ENCODE results near the gene PRDX2. TPM values are rescaled to one million over a fixed set of nuclear protein-coding genes. Genes with fewer than 3 reads are reported as not detected.
"Not testable (repeated sequence)": the region's sequence is repeated elsewhere in the genome, so short reads cannot be mapped to it uniquely, and the experiment has no call there.

Gene PRDX2
- total RNA-seq, 8 experiments from 2014 or later = 293 to 612 (median 357) TPM

DNA sequence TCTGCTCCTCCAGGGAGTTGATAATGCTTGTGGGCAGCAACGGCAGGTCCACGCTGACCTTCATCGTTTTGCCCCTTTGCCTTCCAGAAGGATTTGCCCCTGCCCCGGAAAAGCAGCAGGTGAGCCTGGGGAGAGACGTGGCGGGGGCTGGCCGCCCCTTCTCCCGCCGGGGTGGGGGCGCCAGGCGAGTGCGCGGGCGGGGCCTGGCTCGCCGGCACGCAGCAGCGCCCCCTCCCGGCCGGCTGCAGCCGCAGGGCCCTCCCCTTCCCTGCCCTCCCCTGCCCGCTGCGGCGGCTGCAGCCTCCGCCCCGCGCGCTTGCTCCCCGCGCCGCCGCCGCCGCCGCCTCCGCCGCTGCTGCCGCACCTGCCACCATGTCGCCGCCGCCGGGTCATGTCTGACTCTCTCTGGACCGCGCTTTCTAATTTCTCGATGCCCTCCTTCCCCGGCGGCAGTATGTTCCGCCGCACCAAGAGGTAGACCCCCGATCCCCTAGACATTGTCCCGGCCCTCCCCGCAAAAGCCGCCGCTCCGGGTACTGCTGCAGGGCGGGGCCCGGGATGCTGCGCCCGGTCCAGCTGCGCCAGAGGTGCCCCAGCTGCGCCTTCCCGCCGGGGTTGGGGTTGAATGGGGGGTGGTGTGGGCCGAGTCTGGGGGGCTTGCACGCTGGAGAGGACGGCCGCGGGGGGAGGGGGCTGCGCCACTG is 36.7 kb upstream of the PRDX2 start, which contains the start of gene MAST1:
Gene MAST1, plus strand, starts transcription at position 334 of the 704 bp plus-strand sequence. Its CDS starts 58 bp downstream, at position 392.
- Histone ChIP-seq H3K27ac (peak within 1 kb of the TSS; percentile 71 to 94), H3K4me1 (replicated peaks in 1 of 2) (peaks cover 22 to 24% of the 10 kb centered on the region in 2 donors), H3K4me3 (peak within 1 kb of the TSS; percentile 44 to 92 (median 67))
- WGBS, 10 experiments = no CpG with 5 or more reads among the region's 69 CpGs
- peak; percentile 49 to 73 (median 58) for ATAC-seq (replicated peaks in 6 of 8)
- in situ Hi-C loops (cut with MboI; ENCODE audit: low pct_unique_long_range_greater_than_20kb in 2 of 9, low sequenced_read_pairs in 9 of 9, unreplicated experiment in 9 of 9) = no loop called here

DNA sequence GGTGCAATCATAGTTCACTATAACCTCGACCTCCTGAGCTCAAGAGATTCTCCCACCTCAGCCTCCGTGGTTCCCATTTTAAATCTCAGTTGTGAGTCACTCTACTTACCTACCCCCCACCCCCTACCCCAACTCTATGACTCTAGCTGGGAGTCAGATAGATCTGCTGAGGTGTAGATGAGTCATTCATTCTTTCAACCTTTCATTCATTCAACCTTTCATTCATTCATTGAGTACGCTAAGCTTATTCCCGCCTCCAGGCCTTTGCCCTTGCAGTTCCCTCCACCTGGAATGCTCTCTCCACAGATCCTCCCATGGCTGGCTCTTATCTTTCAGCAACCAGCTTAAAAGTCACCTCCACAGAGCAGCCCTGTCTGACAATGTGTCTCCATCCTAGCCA is 35.6 kb upstream of the PRDX2 start:
- H3K4me3 ChIP-seq = no peak overlapping the region
- H3K4me1 ChIP-seq (replicated peaks in 1 of 2) = peaks cover 22 to 28% of the 10 kb centered on the region in 2 donors
- H3K27ac ChIP-seq = no peak overlapping the region
- ATAC-seq (replicated peaks in 6 of 8) = no peak
- in situ Hi-C loops (cut with MboI; ENCODE audit: low pct_unique_long_range_greater_than_20kb in 2 of 9, low sequenced_read_pairs in 9 of 9, unreplicated experiment in 9 of 9) = no loop called here
- 55 to 94% (median 77%) methylated on average over 1 to 4 of the region's 4 CpGs; no CpG with 5 or more reads in 1 of the 10 experiments for WGBS, 10 experiments

DNA sequence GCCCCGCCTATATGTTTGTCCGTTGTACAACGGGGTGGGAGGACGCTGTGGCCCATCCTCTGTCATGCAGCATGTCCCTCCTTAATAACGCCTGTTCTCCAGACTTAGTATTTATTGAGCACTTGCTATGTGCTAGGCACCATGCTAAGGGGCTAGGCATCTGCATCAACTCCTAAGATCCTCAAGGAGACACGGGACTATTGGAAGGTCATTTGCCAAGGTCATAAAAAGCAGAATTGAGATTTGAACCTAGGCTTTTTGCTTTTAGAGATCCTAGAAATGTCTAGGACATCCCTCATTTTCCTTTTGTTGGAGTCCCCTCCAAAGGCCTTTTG is 34.9 kb upstream of the PRDX2 start:
- no peak for ATAC-seq (replicated peaks in 6 of 8)
- 0 to 60% (median 9%) methylated on average over 1 to 6 of the region's 6 CpGs; no CpG with 5 or more reads in 5 of the 10 experiments for WGBS, 10 experiments
- no peak overlapping the region for H3K4me3 ChIP-seq
- peaks cover 14 to 21% of the 10 kb centered on the region in 2 donors for H3K4me1 ChIP-seq (replicated peaks in 1 of 2)
- H3K27ac ChIP-seq = no peak overlapping the region
- in situ Hi-C loops (cut with MboI; ENCODE audit: low pct_unique_long_range_greater_than_20kb in 2 of 9, low sequenced_read_pairs in 9 of 9, unreplicated experiment in 9 of 9) = no loop called here

DNA sequence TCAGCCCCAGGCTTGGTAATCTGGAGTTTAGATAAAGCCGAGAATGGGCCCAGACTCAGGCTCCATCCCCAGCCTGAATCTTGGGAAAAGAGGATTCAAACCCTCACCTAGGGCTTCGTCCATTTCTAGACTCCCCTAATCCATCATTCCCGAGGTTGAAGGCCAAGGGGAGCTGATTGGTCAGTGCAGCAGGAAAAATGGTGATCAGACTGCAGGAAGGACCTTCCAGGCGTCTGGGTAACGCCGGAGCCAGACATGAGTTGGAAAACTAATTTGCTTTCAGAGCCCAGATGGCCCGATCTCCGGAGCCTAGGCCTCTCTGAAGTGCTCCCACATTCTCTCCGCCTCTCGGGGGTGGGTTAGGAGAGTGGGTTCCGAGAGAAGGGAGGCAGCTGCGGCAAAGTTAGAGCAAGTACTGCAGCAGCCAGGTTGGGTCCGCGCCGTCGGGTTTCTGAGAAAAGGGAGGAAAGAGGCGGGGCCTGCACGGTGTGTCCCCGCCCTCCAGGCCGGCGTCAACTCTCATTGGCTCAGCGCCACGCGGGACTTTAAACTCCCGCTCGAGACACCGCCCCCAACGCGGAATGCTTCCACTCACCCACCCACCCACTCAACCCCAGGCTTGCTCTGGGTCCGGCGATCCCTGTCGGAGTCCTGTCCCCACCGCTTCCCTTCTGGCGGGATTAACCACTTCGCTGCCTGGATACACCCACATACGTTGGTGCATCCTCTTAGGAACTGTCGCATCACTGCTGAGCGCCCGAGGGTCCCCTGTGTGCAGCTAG is 33.6 kb upstream of the PRDX2 start:
- H3K4me3 ChIP-seq = peak overlapping the region in 3 of 5 donors; percentile 71 to 85 (median 75)
- H3K4me1 ChIP-seq (replicated peaks in 1 of 2) = peaks cover 10 to 17% of the 10 kb centered on the region in 2 donors
- no peak overlapping the region for H3K27ac ChIP-seq
- in situ Hi-C loops (cut with MboI; ENCODE audit: low pct_unique_long_range_greater_than_20kb in 2 of 9, low sequenced_read_pairs in 9 of 9, unreplicated experiment in 9 of 9) = no loop called here
- 0 to 30% (median 2%) methylated on average over 1 to 15 of the region's 39 CpGs; no CpG with 5 or more reads in 3 of the 10 experiments for WGBS, 10 experiments
- peak in 2 of 8 experiments; percentile 5 to 6 for ATAC-seq (replicated peaks in 6 of 8)

DNA sequence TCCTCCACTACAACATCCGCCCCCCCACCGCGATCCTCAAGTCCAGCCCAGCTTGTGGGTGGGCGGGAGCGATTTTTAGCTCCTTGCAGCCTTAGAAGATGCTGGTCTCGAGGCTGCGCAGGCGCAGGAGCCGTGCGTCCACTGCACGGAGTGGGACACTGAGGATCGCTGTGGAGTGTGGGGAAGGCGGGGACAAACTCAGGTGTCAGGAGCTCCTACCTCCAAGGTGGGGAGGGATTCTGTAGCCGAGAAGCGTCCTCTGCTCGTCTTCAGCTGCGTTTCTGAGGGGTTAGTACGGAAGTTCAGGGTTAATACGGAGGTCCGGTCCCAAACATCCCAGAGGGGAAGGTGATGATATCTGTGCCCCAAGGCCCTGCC is 33.0 kb upstream of the PRDX2 start, which contains the start of gene RTBDN:
Gene RTBDN, minus strand, starts transcription at position 14 of the 378 bp plus-strand sequence. CDS start 4,600 bp downstream, outside the sequence.
- WGBS, 10 experiments = 3 to 19% (median 17%) methylated on average over 6 to 7 of the region's 20 CpGs; no CpG with 5 or more reads in 7 of the 10 experiments

DNA sequence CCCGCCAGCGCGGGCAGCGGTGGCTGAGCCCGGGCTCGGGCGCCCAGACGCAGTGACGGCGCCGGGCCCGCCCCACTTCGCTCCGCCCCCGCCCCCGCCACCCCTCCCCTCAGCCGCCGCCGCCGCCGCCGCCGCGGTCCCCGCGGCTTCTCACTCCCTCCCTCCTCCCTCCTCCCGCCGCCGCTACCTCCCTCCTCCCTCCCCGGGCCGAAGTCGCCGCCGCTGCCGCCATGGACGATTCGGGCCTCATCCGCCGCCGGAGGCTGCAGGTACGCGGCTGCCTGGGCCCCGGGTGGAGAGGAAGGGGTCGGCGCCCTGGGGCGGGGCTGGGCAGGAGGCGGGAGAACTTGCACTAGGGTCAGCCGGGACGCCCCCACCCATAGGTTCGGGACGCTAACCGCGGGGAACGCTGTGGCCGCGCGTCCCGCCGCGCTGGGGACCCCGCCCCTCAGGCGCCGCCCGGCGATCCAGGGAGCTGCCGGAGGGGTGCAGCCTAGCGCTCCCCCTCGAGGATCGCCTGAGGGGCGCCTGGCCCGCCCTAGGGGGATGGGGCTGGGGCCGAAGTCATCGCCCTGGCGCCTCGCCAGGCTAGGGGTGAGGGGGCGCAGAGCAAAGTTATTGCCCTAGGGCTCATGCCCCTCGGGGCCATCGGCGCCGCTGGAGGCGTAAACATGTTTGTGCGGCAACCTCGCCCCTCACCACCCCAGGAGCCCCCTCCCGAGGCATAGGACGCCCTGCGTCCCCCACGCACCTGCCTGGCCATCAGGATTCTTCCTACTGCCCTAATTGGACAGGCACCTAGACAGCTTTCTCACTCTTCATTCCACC is 32.4 kb upstream of the PRDX2 start:
- in situ Hi-C loops (cut with MboI; ENCODE audit: low pct_unique_long_range_greater_than_20kb in 2 of 9, low sequenced_read_pairs in 9 of 9, unreplicated experiment in 9 of 9) = no loop called here
- WGBS, 10 experiments = no CpG with 5 or more reads among the region's 87 CpGs
- Histone ChIP-seq H3K4me1 (replicated peaks in 1 of 2) (peaks cover 0 to 11% of the 10 kb centered on the region in 2 donors), H3K27ac (peak overlapping the region; percentile 51 to 82), H3K4me3 (peak overlapping the region; percentile 71 to 85 (median 75))
- peak in 7 of 8 experiments; percentile 6 to 55 (median 44) for ATAC-seq (replicated peaks in 6 of 8)

More for the DNA sequence above, 33.0 kb upstream of the PRDX2 start, which contains the start of gene RTBDN:
- Histone ChIP-seq H3K4me3 (peak within 1 kb of the TSS; percentile 71 to 85 (median 75)), H3K4me1 (replicated peaks in 1 of 2) (peaks cover 4 to 11% of the 10 kb centered on the region in 2 donors), H3K27ac (peak within 1 kb of the TSS; percentile 51 to 82)
- in situ Hi-C loops (cut with MboI; ENCODE audit: low pct_unique_long_range_greater_than_20kb in 2 of 9, low sequenced_read_pairs in 9 of 9, unreplicated experiment in 9 of 9) = no loop called here
- ATAC-seq (replicated peaks in 6 of 8) = no peak

DNA sequence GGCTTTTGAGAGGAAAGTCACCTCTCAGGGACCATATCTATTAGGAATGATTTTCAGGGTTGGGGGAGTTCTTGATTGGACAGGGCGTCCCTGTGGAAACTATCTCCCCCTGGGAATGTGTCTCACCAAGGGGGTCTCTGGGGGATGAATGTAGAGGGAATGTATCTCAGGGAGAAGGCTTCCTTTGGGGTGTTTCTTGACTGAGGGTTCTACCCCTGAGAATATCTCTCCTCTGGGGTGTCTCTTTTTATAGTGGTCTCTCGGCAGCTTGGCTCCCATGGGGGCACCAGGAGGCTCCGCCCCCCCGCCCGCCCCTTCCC is 31.8 kb upstream of the PRDX2 start:
- peak overlapping the region; percentile 71 to 85 (median 75) for H3K4me3 ChIP-seq
- peak in 1 of 8 experiments; percentile 1 for ATAC-seq (replicated peaks in 6 of 8)
- H3K4me1 ChIP-seq (replicated peaks in 1 of 2) = peaks cover 2 to 14% of the 10 kb centered on the region in 2 donors
- peak overlapping the region in 1 of 2 donors; percentile 9 for H3K27ac ChIP-seq
- 0% methylated on average over 1 of the region's 5 CpGs; no CpG with 5 or more reads in 9 of the 10 experiments for WGBS, 10 experiments
- in situ Hi-C loops (cut with MboI; ENCODE audit: low pct_unique_long_range_greater_than_20kb in 2 of 9, low sequenced_read_pairs in 9 of 9, unreplicated experiment in 9 of 9) = no loop called here

DNA sequence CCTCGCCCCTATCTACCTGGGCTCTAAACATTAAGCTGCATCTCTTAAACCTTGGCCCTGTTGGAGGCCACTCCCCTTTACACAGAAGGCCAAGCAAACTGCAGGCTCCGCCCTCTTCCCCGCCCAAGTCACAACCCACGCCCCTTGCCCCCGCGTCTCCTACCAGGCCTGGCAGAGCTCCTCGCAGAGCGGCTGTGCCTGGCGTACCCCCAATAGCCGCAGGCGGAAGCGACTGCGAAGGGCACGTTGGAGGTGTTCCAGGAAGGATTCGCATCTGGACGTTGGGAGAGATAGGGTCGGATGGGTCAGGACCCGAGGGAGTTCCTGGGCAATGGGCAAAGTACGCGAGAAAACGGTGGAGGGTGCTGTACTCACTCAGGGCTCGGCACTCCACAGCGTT is 26.9 kb upstream of the PRDX2 start:
- peak in 5 of 8 experiments; percentile 17 to 74 (median 28) for ATAC-seq (replicated peaks in 6 of 8)
- peaks cover 4 to 13% of the 10 kb centered on the region in 2 donors for H3K4me1 ChIP-seq (replicated peaks in 1 of 2)
- no peak overlapping the region for H3K4me3 ChIP-seq
- 0 to 40% (median 4%) methylated on average over 1 to 14 of the region's 23 CpGs; no CpG with 5 or more reads in 3 of the 10 experiments for WGBS, 10 experiments
- H3K27ac ChIP-seq = no peak overlapping the region
- in situ Hi-C loops (cut with MboI; ENCODE audit: low pct_unique_long_range_greater_than_20kb in 2 of 9, low sequenced_read_pairs in 9 of 9, unreplicated experiment in 9 of 9) = no loop called here

DNA sequence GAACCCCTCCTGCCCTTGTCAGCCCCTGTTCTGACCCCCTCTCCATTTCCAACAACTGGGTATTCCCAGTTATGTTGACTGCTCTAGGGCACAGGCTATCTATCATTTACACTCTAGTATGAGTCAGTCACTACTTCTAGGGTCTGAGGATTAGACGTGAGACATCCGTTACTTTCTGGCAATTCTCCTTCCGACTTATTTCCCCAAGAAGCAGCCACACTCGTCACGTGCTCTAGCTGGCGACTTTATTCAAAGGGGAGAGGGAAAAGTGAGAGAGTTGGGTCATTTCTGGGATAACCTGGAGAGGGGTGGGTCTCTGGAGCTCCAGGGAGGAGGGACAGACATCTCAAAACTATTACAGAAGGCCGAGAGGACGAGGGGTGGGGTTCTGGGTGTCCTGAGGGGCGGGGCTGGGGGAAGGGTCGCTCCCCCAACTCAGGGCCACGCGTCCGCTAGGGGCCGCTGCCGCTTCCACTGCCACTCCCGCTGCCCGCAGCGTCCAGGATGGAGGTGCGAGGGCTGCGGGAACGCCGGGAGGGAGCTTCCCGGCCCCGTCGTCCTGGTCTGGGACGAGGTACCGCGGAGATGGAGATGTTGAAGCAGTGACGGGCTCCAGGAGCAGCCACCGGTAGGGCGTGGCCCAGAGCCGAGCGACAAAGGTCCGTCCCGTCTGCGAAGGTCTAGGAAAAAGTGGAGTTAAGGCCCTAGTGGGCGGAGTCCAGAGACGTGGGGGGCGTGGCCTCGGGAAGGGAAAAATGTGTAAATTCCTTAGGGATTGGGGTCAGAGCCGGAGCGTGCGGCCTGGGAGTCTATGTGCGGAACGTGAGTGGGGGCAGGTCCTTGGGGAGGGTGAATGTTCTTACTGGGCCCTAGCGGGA is 23.9 kb upstream of the PRDX2 start:
- H3K4me1 ChIP-seq (replicated peaks in 1 of 2) = peaks cover 4 to 7% of the 10 kb centered on the region in 2 donors
- H3K4me3 ChIP-seq = peak overlapping the region in 1 of 5 donors; percentile 6
- in situ Hi-C loops (cut with MboI; ENCODE audit: low pct_unique_long_range_greater_than_20kb in 2 of 9, low sequenced_read_pairs in 9 of 9, unreplicated experiment in 9 of 9) = no loop called here
- WGBS, 10 experiments = 16 to 60% (median 26%) methylated on average over 1 to 13 of the region's 46 CpGs; no CpG with 5 or more reads in 4 of the 10 experiments
- ATAC-seq (replicated peaks in 6 of 8) = peak; percentile 26 to 84 (median 52)
- H3K27ac ChIP-seq = no peak overlapping the region

DNA sequence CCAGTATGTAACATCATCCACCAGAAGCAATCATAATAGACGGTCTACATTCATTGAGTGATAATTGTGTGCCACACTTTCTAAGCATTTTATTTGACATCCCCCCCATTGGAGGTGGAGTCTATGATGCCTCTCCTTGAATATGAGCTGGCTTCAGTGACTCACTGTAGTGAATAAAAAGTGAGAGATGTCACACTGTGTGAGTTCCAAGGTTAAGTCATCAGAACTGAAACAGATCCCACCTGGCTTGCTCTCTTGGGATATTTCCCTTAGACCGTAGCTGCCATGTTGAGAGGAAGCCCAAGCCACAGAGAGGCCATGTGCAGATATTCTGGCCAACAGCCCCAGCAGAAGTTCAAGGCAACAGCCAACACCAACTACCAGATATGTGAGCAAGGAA is 20.2 kb upstream of the PRDX2 start:
- WGBS, 10 experiments = 60 to 100% (median 93%) methylated on average over 1 to 2 of the region's 2 CpGs; no CpG with 5 or more reads in 2 of the 10 experiments
- in situ Hi-C loops (cut with MboI; ENCODE audit: low pct_unique_long_range_greater_than_20kb in 2 of 9, low sequenced_read_pairs in 9 of 9, unreplicated experiment in 9 of 9) = no loop called here
- ATAC-seq (replicated peaks in 6 of 8) = no peak

DNA sequence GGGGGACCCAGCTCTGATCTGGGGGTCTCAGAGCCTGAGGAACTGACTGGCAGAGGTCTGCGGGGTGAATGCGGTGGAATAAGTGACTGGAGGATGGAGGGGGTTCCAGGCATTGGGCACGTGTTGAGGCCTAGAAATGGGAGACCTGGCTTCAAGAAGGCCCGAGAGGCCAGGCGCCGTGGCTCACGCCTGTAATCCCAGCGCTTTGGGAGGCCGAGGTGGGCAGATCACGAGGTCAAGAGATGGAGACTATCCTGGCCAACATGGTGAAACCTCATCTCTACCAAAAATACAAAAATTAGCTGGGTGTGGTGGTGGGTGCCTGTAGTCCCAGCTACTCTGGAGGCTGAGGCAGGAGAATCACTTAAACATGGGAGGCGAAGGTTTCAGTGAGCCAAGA is 16.2 kb upstream of the PRDX2 start:
- ATAC-seq (replicated peaks in 6 of 8); H3K4me3 ChIP-seq; in situ Hi-C loops (cut with MboI; ENCODE audit: low pct_unique_long_range_greater_than_20kb in 2 of 9, low sequenced_read_pairs in 9 of 9, unreplicated experiment in 9 of 9); H3K4me1 ChIP-seq (replicated peaks in 1 of 2); H3K27ac ChIP-seq: not testable (repeated sequence)
- 89 to 100% (median 94%) methylated on average over 1 to 9 of the region's 11 CpGs; no CpG with 5 or more reads in 6 of the 10 experiments for WGBS, 10 experiments

More for the DNA sequence above, 20.2 kb upstream of the PRDX2 start:
- Histone ChIP-seq H3K27ac (no peak overlapping the region), H3K4me1 (replicated peaks in 1 of 2) (no peaks in the 10 kb centered on the region), H3K4me3 (no peak overlapping the region)

DNA sequence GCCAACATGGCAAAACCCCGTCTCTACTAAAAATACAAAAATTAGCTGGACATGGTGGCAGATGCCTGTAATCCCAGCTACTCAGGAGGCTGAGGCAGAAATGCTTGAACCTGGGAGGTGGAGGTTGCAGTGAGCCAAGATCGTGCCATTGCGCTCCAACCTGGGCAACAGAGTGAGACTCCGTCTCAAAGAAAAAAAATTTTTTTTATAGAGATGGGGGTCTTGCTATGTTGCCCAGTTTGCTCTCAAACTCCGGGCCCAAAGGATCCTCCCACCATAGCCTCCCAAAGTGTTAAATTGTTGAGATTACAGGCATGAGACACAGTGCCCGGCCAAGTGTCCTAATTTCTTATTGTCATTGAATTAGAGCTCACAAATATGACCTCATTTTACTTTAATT is 15.6 kb upstream of the PRDX2 start:
- H3K27ac ChIP-seq; H3K4me3 ChIP-seq; ATAC-seq (replicated peaks in 6 of 8); H3K4me1 ChIP-seq (replicated peaks in 1 of 2); in situ Hi-C loops (cut with MboI; ENCODE audit: low pct_unique_long_range_greater_than_20kb in 2 of 9, low sequenced_read_pairs in 9 of 9, unreplicated experiment in 9 of 9): not testable (repeated sequence)
- WGBS, 10 experiments = 40 to 100% (median 94%) methylated on average over 1 to 4 of the region's 6 CpGs; no CpG with 5 or more reads in 3 of the 10 experiments
